LNCaP clone FGC (cell line): ENCODE measurements around the gene SLU7.

Source experiments
- DNase-seq: peaks from one replicate; pipeline ENCODE4 v3.0.0-alpha.2; 2011; ENCODE audit warnings: low read depth
- H3K4me3 ChIP-seq: 2 replicates; pipeline ENCODE4 v1.5.1; 2011; ENCODE audit warnings: mild to moderate bottlenecking, low read depth, low read length, control low read depth
- TF ChIP-seq, protein P1 (sequence below): IDR thresholded peaks from 2 replicates; pipeline ENCODE4 v1.5.1; 2012; ENCODE audit warnings: mild to moderate bottlenecking; ENCODE audit not compliant: control insufficient read depth, insufficient read depth; ENCODE audit errors: extremely low read depth

SLU7 gene

DNA sequence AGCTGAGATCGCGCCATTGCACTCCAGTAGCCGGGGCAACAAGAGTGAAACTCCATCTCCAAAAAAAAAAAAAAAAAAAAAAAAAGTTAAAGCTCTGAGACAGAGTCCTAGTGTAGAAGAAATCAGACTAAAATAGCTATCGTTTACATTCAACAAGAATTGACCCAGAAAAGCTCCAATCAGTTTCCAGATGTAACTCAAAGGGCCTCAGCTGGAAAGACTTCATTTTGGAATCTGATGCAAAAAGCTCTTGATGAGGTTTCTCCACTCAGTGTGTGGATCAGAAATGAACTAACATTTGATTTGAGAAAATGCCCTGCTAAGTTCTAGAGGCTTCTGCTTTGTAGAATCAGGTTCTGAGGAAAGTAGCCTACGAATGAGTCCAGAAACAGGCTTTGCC, 41.2 kb downstream of the SLU7 start:
- no peak overlapping the region for H3K4me3 ChIP-seq
- TF ChIP-seq, protein P1, sequence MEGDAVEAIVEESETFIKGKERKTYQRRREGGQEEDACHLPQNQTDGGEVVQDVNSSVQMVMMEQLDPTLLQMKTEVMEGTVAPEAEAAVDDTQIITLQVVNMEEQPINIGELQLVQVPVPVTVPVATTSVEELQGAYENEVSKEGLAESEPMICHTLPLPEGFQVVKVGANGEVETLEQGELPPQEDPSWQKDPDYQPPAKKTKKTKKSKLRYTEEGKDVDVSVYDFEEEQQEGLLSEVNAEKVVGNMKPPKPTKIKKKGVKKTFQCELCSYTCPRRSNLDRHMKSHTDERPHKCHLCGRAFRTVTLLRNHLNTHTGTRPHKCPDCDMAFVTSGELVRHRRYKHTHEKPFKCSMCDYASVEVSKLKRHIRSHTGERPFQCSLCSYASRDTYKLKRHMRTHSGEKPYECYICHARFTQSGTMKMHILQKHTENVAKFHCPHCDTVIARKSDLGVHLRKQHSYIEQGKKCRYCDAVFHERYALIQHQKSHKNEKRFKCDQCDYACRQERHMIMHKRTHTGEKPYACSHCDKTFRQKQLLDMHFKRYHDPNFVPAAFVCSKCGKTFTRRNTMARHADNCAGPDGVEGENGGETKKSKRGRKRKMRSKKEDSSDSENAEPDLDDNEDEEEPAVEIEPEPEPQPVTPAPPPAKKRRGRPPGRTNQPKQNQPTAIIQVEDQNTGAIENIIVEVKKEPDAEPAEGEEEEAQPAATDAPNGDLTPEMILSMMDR = no peak
- no peak for DNase-seq

DNA sequence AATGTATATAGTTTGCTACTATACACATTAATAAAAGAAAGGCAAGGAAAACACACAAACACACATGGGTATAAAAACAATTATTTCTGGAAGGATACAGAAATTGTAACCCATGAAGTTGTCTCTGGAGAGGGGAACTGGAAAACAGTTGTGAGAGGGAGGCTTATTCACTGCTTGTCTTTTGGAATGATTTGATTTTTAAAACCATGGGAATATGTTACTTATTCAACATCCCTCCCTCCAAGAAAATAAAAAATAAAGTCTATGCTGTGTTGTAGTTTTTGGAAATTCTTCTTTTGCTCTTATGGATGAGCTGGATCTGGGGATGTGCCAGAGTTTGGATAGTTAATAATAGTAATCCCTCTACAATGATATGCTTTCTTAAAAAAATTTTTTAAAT, 42.5 kb downstream of the SLU7 start:
- DNase-seq = no peak
- TF ChIP-seq, protein P1 = no peak
- H3K4me3 ChIP-seq = no peak overlapping the region

DNA sequence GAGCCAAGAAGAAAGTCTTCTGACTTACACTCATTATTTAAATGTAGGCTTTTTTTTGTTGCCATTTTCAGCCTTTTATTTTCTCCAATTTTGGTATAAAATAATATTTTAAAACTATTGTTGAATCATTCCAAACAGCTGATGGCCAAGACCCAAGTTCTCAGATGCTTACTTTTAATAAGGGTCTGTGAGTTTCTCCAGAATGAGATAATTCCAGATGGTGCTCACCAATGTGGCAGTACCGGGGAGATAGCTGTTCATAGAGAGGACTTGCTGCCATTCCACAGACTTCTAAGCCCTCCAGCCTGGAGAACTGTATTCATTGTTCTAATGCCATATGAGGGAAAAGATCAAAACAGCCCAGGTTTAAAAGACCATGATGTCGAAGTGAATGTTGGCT, 43.2 kb downstream of the SLU7 start:
- TF ChIP-seq, protein P1 = no peak
- no peak for DNase-seq
- H3K4me3 ChIP-seq = no peak overlapping the region

DNA sequence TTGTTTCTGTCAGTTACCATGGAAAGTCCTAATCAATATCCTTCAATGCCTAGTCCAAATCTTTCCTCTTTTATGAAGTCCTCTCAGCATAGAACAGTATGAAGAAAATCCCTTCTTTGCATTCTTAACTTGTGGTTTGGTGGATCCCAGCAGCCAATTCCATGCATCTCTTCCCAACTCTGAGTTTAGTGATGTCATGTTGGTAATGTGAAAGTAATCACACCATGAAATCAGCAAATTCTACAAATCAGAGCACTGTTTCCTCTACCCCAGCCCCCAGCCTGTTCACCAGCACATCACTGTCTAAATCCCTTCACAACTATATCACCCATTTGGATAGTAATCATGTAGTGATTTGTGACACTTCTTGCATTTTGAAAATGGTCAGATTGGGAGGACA, 43.7 kb downstream of the SLU7 start:
- TF ChIP-seq, protein P1 = no peak

DNA sequence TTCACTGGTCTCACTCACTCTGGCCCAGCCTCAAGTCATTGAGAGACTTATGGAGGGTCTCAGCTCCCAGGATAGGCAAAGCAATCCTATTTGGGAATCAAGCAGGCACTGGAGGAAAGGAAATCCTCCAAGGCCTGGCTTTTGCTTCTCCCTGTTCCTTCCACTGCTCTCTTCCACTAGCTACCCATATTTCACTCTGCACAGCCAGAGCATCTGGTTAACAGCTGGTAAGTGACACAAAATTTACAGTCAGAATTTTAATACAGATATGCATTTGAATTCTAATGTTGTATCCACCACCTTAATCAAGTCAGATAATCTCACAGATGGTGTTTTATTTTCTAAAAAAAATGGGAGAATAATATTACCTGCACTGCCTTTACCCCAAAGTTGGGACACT, 47.6 kb downstream of the SLU7 start:
- no peak for DNase-seq
- no peak overlapping the region for H3K4me3 ChIP-seq
- TF ChIP-seq, protein P1 = no peak

More for the DNA sequence above, 43.7 kb downstream of the SLU7 start:
- DNase-seq = no peak
- no peak overlapping the region for H3K4me3 ChIP-seq

DNA sequence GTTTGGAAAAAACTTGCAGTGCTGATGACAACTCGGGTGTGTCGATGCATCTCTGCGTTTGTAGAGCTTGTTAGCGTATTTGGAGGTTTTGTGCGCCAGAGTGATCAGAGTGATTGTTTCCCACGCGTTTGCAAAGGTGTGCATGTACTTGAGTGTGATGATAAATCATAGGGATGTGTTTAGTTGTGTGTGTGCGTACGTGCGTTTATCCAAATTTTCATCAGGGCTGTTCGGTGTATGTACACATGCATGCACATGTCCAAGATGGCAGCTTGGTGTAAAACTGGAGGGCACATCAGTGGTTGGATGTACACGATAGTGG, 48.2 kb downstream of the SLU7 start:
- DNase-seq = no peak
- TF ChIP-seq, protein P1 = no peak
- peak overlapping the region; percentile 42; the same call in 1 of the 2 replicates for H3K4me3 ChIP-seq

DNA sequence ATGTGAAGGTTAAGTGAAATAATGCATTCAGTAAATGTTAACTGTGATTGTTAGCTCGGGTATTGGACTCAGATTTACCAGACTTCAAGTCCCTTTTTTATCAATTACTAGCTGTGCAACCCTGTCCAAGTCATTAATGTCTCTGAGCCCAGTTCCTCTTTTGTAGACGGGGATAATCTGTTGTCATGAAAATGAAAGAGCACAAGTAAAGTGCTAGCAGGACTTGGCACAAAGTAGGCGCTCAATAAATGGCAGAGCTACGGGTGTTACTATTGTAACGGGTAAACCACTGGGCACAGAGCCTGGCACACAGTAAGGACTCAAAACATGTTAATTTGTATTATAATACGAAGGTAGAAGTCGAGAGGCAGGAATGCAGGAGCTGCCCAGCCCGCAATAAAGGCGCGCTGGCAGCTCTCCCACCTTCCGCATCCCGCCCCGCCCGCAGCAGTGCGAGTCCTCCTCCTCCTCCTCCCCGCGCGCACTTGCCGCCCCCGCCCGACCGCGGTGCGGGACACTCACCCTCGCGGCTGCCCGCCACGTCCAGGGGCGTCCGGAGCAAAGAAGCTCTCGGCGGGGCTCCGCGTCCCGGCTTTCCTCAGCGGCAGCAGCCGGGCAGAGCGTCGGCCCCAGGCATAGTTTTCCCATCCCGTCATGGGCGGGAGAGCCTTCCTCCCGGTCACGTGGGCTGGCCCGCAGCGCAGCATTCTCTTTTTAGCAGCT, 48.7 kb downstream of the SLU7 start, which contains the start of gene C1QTNF2:
TSS of gene C1QTNF2 (minus strand) at position 637 of the 723 bp plus-strand sequence. CDS start 15,615 bp downstream, outside the sequence.
- TF ChIP-seq, protein P1 = no peak
- no peak for DNase-seq
- peak within 1 kb of the TSS; percentile 42 for H3K4me3 ChIP-seq
